Measurements from ENCODE around the gene MBD3L5. TPM values are rescaled to one million over a fixed set of nuclear protein-coding genes. Genes with fewer than 3 reads are reported as not detected.
"Not testable (repeated sequence)": the region's sequence is repeated elsewhere in the genome, so short reads cannot be mapped to it uniquely, and the experiment has no call there.

MBD3L5 gene
- not detected in 2 replicates for total RNA-seq (2014; rRNA removed; shearing (Covaris generic))

GRCh38 chr19:7030278-7030677 is at the start of gene MBD3L5:
Gene MBD3L5 (plus strand): TSS chr19:7030578. CDS start chr19:7030612, 34 bp downstream.
- DNase-seq: not testable (repeated sequence)

GRCh38 chr19:6983448-6983847 is 46.9 kb upstream of the MBD3L5 start:
- no peaks in the 10 kb centered on the region for H3K36me3 ChIP-seq (replicated peaks; ENCODE audit: control insufficient read depth, insufficient read depth, low read length)
- no peak overlapping the region for H3K4me3 ChIP-seq (ENCODE audit: insufficient read depth, low read depth, low read length)
- no peak for DNase-seq
- H3K27me3 ChIP-seq (ENCODE audit: control insufficient read depth, insufficient read depth, low read length): no peaks in the 10 kb centered on the region

More at GRCh38 chr19:7030278-7030677, at the start of gene MBD3L5:
- not testable (repeated sequence) for H3K27me3 ChIP-seq (ENCODE audit: control insufficient read depth, insufficient read depth, low read length); H3K36me3 ChIP-seq (replicated peaks; ENCODE audit: control insufficient read depth, insufficient read depth, low read length); H3K4me3 ChIP-seq (ENCODE audit: insufficient read depth, low read depth, low read length)

GRCh38 chr19:6987850-6988249 is 42.5 kb upstream of the MBD3L5 start:
- Histone ChIP-seq H3K36me3 (replicated peaks; ENCODE audit: control insufficient read depth, insufficient read depth, low read length) (no peaks in the 10 kb centered on the region), H3K4me3 (ENCODE audit: insufficient read depth, low read depth, low read length) (no peak overlapping the region), H3K27me3 (ENCODE audit: control insufficient read depth, insufficient read depth, low read length) (no peaks in the 10 kb centered on the region)
- no peak for DNase-seq

GRCh38 chr19:6988257-6988656 is 42.1 kb upstream of the MBD3L5 start:
- Histone ChIP-seq H3K36me3 (replicated peaks; ENCODE audit: control insufficient read depth, insufficient read depth, low read length) (no peaks in the 10 kb centered on the region), H3K4me3 (ENCODE audit: insufficient read depth, low read depth, low read length) (no peak overlapping the region), H3K27me3 (ENCODE audit: control insufficient read depth, insufficient read depth, low read length) (no peaks in the 10 kb centered on the region)
- no peak for DNase-seq

GRCh38 chr19:6995054-6995453 is 35.3 kb upstream of the MBD3L5 start:
- Histone ChIP-seq H3K36me3 (replicated peaks; ENCODE audit: control insufficient read depth, insufficient read depth, low read length) (no peaks in the 10 kb centered on the region), H3K4me3 (ENCODE audit: insufficient read depth, low read depth, low read length) (no peak overlapping the region), H3K27me3 (ENCODE audit: control insufficient read depth, insufficient read depth, low read length) (no peaks in the 10 kb centered on the region)
- DNase-seq: no peak

GRCh38 chr19:6996810-6997209 is 33.6 kb upstream of the MBD3L5 start:
- DNase-seq: no peak
- Histone ChIP-seq H3K27me3 (ENCODE audit: control insufficient read depth, insufficient read depth, low read length) (no peaks in the 10 kb centered on the region), H3K36me3 (replicated peaks; ENCODE audit: control insufficient read depth, insufficient read depth, low read length) (no peaks in the 10 kb centered on the region), H3K4me3 (ENCODE audit: insufficient read depth, low read depth, low read length) (no peak overlapping the region)

GRCh38 chr19:6997679-6998445 is 32.5 kb upstream of the MBD3L5 start:
- Histone ChIP-seq H3K27me3 (ENCODE audit: control insufficient read depth, insufficient read depth, low read length) (no peaks in the 10 kb centered on the region), H3K36me3 (replicated peaks; ENCODE audit: control insufficient read depth, insufficient read depth, low read length) (no peaks in the 10 kb centered on the region), H3K4me3 (ENCODE audit: insufficient read depth, low read depth, low read length) (no peak overlapping the region)
- DNase-seq: no peak

- DNase-seq: no peak
- H3K4me3 ChIP-seq (ENCODE audit: insufficient read depth, low read depth, low read length): no peak overlapping the region
- no peaks in the 10 kb centered on the region for H3K27me3 ChIP-seq (ENCODE audit: control insufficient read depth, insufficient read depth, low read length)
- H3K36me3 ChIP-seq (replicated peaks; ENCODE audit: control insufficient read depth, insufficient read depth, low read length): no peaks in the 10 kb centered on the region
These were observed 30.4 kb upstream of the MBD3L5 start for GRCh38 chr19:6999933-7000332.

- DNase-seq: no peak
- Histone ChIP-seq H3K4me3 (ENCODE audit: insufficient read depth, low read depth, low read length) (no peak overlapping the region), H3K36me3 (replicated peaks; ENCODE audit: control insufficient read depth, insufficient read depth, low read length) (no peaks in the 10 kb centered on the region), H3K27me3 (ENCODE audit: control insufficient read depth, insufficient read depth, low read length) (no peaks in the 10 kb centered on the region)
These were observed 30.0 kb upstream of the MBD3L5 start for GRCh38 chr19:7000333-7000732.

GRCh38 chr19:7000816-7001215 is 29.6 kb upstream of the MBD3L5 start:
- no peak for DNase-seq
- no peaks in the 10 kb centered on the region for H3K36me3 ChIP-seq (replicated peaks; ENCODE audit: control insufficient read depth, insufficient read depth, low read length)
- H3K27me3 ChIP-seq (ENCODE audit: control insufficient read depth, insufficient read depth, low read length): no peaks in the 10 kb centered on the region
- no peak overlapping the region for H3K4me3 ChIP-seq (ENCODE audit: insufficient read depth, low read depth, low read length)

GRCh38 chr19:7004313-7004931 is 26.0 kb upstream of the MBD3L5 start:
- DNase-seq: peak; percentile 17
- no peaks in the 10 kb centered on the region for H3K36me3 ChIP-seq (replicated peaks; ENCODE audit: control insufficient read depth, insufficient read depth, low read length)
- H3K27me3 ChIP-seq (ENCODE audit: control insufficient read depth, insufficient read depth, low read length): no peaks in the 10 kb centered on the region
- no peak overlapping the region for H3K4me3 ChIP-seq (ENCODE audit: insufficient read depth, low read depth, low read length)

GRCh38 chr19:7006135-7006704 is 24.2 kb upstream of the MBD3L5 start:
- Histone ChIP-seq H3K4me3 (ENCODE audit: insufficient read depth, low read depth, low read length) (no peak overlapping the region), H3K27me3 (ENCODE audit: control insufficient read depth, insufficient read depth, low read length) (no peaks in the 10 kb centered on the region), H3K36me3 (replicated peaks; ENCODE audit: control insufficient read depth, insufficient read depth, low read length) (no peaks in the 10 kb centered on the region)
- no peak for DNase-seq

GRCh38 chr19:7007859-7008258 is 22.5 kb upstream of the MBD3L5 start:
- no peak for DNase-seq
- H3K36me3 ChIP-seq (replicated peaks; ENCODE audit: control insufficient read depth, insufficient read depth, low read length): no peaks in the 10 kb centered on the region
- H3K4me3 ChIP-seq (ENCODE audit: insufficient read depth, low read depth, low read length): no peak overlapping the region
- H3K27me3 ChIP-seq (ENCODE audit: control insufficient read depth, insufficient read depth, low read length): no peaks in the 10 kb centered on the region

GRCh38 chr19:7010722-7011593 is 19.4 kb upstream of the MBD3L5 start:
- no peak overlapping the region for H3K4me3 ChIP-seq (ENCODE audit: insufficient read depth, low read depth, low read length)
- no peaks in the 10 kb centered on the region for H3K27me3 ChIP-seq (ENCODE audit: control insufficient read depth, insufficient read depth, low read length)
- DNase-seq: no peak
- H3K36me3 ChIP-seq (replicated peaks; ENCODE audit: control insufficient read depth, insufficient read depth, low read length): no peaks in the 10 kb centered on the region
